Measurements from ENCODE around the gene MLN.

Gene MLN

DNA sequence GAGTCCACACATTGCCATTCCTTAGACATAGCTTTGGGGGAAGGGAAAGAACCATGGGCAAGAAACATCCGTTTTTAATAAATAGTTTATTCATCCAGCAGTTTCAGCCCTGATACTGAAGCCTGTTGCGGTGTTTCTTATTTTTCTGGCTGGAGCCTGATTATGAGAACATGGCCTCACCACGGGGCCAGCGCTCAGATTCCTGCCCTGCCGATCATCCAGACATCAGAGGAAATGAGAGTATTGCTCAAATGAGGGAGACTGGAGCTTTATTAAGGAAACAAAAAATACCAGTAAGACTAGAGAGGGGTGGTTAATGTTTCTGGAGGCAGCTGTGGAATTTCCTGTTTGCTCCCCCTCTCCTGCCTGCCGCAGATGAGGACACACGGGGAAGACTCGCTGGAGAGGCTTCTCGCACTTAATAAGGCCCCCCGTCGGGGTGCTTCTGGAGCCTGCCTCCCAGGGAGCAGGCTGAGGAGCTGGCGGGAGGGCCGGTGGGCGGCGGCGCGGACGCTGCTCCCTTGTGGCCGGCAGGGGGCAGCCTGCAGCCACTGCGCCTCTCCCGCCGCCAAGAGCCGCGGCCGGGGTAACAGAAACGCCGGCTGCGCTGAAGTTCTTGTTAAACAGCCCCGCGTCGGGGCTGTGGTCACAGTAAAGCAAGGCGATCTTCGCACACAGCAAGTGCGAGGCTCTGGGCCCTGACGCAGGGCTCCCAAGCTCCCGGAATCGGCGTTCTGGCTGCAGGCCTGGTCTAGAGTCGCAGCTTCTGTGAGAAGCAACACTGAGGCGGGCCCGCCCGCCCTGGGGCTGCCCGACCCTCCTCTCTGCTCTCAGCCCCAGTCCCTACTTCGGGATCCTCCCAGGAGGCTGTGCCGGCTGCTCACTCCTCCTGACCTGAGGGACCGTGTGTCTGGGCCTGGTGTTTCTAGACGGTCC is 32.4 kb downstream of the MLN start:
- Mint-ChIP-seq H3K27me3 (peaks cover 21% of the 10 kb centered on the region), H3K4me1 (ENCODE audit: low read depth) (peaks cover 14% of the 10 kb centered on the region), H3K4me3 (no peak overlapping the region), H3K9me3 (no peaks in the 10 kb centered on the region), H3K36me3 (ENCODE audit: low read depth) (peaks cover 48% of the 10 kb centered on the region), H3K27ac (no peak overlapping the region)
- intact Hi-C loops (cut with micrococcal nuclease) = no loop called here

DNA sequence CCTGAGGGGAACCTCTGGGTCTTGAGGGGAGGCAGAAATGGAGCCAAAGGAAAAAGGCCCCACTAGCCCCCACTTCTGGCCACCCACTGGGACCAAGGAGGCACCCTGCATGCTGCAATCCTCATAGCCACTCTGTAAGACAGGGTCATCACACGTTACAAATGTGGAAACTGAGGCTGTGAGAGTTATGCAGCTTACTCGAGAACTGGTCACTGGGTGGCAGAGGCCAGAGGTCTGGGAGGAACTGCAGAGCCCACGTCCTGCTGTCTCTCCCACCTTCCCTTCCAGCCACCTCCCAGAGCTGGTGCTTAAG is 33.0 kb downstream of the MLN start:
- intact Hi-C loops (cut with micrococcal nuclease) = no loop called here
- Mint-ChIP-seq H3K9me3 (no peaks in the 10 kb centered on the region), H3K36me3 (ENCODE audit: low read depth) (peaks cover 42% of the 10 kb centered on the region), H3K27ac (no peak overlapping the region), H3K4me1 (ENCODE audit: low read depth) (peaks cover 14% of the 10 kb centered on the region), H3K4me3 (no peak overlapping the region), H3K27me3 (peaks cover 23% of the 10 kb centered on the region)

DNA sequence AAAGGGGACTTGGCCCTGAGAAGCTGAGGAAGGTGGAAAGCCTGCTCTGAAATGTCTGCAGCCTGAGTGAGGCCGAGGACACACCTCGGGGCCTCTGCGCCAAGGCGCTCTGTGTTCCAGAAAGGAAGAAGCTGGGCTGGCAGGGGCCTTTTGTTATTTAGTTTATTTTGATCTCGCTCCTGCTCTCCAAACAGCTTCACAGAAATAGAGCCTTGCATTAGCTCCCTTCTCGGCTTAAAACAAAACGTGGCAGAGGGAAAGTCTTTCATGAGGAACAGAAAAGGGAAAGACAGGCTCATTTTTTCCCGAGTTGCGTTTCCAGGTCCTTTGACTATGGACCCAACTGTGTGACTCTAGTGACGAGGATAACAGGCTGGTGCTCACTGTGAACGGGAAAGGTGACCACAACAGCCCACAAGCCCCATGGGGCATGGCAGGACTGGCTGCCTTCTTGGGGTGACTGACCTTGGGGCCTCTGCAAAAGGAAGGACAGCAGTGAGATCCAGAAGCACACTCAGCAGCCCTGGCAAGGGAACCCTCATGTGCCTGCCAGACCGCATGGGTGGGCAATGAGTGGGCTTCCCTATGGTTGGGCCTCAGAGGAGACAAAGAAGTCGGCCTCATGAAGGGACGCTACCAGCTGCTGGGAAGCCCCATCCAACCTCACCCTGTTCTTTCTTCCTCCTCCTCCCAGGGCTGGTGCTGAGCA is 33.5 kb downstream of the MLN start:
- intact Hi-C loops (cut with micrococcal nuclease) = no loop called here
- no peak overlapping the region for H3K27ac Mint-ChIP-seq
- no peaks in the 10 kb centered on the region for H3K9me3 Mint-ChIP-seq
- H3K27me3 Mint-ChIP-seq = peaks cover 23% of the 10 kb centered on the region
- no peak overlapping the region for H3K4me3 Mint-ChIP-seq
- H3K36me3 Mint-ChIP-seq (ENCODE audit: low read depth) = peaks cover 37% of the 10 kb centered on the region
- H3K4me1 Mint-ChIP-seq (ENCODE audit: low read depth) = peaks cover 14% of the 10 kb centered on the region

DNA sequence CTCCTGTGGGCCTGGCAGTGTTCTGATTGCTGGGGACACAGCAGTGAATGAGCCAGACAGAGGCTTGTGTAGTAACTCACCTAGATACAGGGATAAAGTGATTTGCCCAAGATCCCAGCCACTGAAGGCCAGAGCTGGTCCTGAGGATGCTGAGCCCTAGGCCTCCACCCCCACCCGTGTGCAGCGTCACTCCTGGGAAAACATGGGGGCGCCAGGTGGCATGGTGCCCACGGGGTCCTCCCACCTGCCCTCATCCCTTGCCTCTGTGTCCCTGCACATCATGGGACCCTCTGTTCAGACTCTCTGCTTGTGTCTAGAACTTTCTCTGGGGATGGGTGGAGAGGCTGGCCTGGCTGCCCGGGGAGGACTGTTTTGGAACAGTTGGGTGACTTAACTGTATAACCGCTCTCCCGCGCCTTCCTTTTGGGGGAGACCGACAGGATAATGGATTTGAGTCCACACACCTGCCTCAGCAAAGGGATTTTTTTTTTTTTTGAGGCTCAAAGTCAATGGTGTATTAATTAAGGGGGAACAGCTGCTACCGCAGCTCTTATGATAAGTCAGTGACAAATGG is 34.5 kb downstream of the MLN start:
- Mint-ChIP-seq H3K4me1 (ENCODE audit: low read depth) (peaks cover 14% of the 10 kb centered on the region), H3K4me3 (no peak overlapping the region), H3K9me3 (no peaks in the 10 kb centered on the region), H3K36me3 (ENCODE audit: low read depth) (peaks cover 28% of the 10 kb centered on the region), H3K27ac (no peak overlapping the region), H3K27me3 (peaks cover 23% of the 10 kb centered on the region)
- intact Hi-C loops (cut with micrococcal nuclease) = loop anchor here (2.0 kb wide), 1 partner anchor 257 kb away; no protein-coding TSS in a partner anchor

DNA sequence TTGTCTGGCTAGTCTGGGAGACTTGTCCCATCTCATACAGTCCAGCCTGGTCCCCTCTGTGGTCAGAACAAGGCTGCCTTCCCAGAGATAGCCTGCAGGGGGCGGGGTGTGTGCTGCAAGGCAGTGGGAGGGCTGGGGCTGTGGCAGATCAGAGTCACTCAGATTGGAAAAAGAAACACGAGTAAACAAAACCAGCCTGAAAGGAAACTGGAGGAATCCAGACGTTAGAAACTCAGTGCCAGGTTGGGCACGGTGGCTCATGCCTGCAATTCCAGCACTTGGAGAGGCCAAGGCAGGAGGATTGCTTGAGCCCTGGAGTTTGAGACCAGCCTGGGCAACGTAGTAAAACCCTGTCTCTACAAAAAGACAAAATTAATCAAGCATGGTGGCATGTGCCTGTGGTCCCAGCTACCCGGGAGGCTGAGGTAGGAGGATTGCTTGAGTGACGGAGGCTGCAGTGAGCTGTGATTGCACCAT is 35.1 kb downstream of the MLN start:
- intact Hi-C loops (cut with micrococcal nuclease) = loop anchor here (1.0 to 2.0 kb wide), 2 partner anchors 258 to 386 kb away; no protein-coding TSS in a partner anchor
- no peak overlapping the region for H3K27ac Mint-ChIP-seq

DNA sequence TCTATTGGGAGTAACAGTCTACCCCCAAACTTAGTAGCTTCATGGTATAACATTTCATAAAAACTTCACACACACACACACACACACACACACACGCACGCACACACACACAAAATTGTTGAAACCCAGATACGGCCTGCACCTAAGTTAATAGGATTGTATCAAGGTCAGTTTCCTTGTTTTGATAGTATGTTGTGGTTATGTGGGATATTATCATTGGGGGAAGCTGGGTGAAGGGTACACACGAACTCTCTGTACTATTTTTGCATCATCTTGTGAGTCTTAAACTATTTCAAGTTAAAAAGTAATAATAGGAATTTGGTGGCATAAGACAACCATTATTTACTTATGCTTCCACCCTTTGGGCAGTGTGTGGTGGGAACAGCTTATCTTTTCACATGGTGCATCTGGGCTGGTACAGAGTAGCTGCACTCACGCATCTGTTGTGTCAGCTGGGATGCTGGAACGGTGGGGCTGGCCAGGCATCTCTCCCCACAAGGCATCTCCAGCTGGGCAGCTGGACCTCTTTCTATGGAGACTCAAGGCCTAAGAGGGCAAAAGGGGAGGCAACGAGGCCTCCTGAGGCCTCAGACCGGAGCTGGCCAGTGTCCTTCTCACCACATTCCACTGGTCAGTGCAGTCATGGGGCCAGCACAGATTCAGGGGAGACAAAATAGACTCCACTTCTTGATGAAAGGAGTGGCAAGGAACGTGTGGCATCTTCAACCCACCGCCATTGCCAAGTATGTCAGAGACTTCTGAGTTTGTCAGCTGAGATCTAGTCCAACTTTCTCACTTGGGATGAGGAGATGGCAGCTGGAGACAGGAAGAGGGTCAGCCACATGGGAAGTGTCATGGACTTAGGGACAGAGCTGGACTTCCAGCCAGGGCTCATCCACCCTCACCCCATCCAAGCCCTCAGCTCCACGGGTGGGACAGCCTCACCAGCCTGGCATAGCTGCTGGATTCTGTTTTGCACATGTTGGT is 36.6 kb downstream of the MLN start:
- no peaks in the 10 kb centered on the region for H3K9me3 Mint-ChIP-seq
- no peak overlapping the region for H3K27ac Mint-ChIP-seq
- intact Hi-C loops (cut with micrococcal nuclease) = no loop called here
- peaks cover 6% of the 10 kb centered on the region for H3K36me3 Mint-ChIP-seq (ENCODE audit: low read depth)
- H3K4me1 Mint-ChIP-seq (ENCODE audit: low read depth) = peaks cover 11% of the 10 kb centered on the region
- no peak overlapping the region for H3K4me3 Mint-ChIP-seq
- peaks cover 23% of the 10 kb centered on the region for H3K27me3 Mint-ChIP-seq

More for the DNA sequence above, 35.1 kb downstream of the MLN start:
- Mint-ChIP-seq H3K27me3 (peaks cover 23% of the 10 kb centered on the region), H3K9me3 (no peaks in the 10 kb centered on the region), H3K4me3 (no peak overlapping the region), H3K36me3 (ENCODE audit: low read depth) (peaks cover 21% of the 10 kb centered on the region), H3K4me1 (ENCODE audit: low read depth) (peaks cover 14% of the 10 kb centered on the region)

DNA sequence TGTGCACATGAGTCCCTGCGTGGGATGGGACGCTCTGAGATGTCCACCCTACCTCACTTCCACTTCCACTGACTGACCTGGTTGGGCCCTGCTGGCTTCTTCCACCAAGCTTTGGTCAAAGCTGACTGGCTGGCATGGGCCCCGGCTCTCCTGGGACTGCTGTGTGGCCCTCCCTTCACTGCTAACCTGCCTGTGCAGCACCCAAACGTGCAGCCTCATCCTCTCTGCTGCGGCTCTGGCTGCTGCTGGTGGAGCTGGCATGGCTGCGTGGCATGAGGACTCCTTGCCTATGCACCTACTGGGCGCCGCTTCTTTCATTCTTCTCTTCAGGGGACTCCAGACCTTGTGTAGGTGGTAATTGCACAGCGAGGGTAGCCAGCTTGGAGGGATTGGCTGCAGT is 38.4 kb downstream of the MLN start:
- Mint-ChIP-seq H3K36me3 (ENCODE audit: low read depth) (no peaks in the 10 kb centered on the region), H3K27me3 (peaks cover 18% of the 10 kb centered on the region), H3K27ac (no peak overlapping the region), H3K4me1 (ENCODE audit: low read depth) (no peaks in the 10 kb centered on the region), H3K9me3 (no peaks in the 10 kb centered on the region), H3K4me3 (no peak overlapping the region)
- intact Hi-C loops (cut with micrococcal nuclease) = no loop called here

DNA sequence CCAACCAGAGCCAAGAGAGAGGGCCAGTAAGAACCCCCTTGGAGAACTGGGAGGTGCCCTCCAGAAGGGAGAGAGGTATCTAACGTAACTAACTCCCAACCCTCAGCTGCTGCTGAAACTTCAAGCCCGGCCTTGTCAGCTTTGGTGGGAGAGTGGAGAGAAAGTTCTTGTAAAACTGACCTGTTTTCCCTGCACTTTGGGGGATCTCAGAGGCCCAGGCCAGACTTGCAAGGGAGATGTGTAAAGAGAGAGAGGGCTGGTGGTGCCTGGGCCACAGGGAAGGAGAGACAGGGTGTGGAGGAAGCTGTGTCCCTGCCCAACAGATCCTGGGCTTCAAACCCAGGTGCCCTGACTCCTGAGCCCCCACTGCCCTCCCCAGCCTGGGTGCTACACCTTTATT is 39.8 kb downstream of the MLN start:
- no peaks in the 10 kb centered on the region for H3K9me3 Mint-ChIP-seq
- H3K4me1 Mint-ChIP-seq (ENCODE audit: low read depth) = no peaks in the 10 kb centered on the region
- H3K36me3 Mint-ChIP-seq (ENCODE audit: low read depth) = no peaks in the 10 kb centered on the region
- intact Hi-C loops (cut with micrococcal nuclease) = loop anchor here (5.0 kb wide), 1 partner anchor 177 kb away; no protein-coding TSS in a partner anchor
- H3K27ac Mint-ChIP-seq = no peak overlapping the region
- H3K27me3 Mint-ChIP-seq = peaks cover 9% of the 10 kb centered on the region
- H3K4me3 Mint-ChIP-seq = no peak overlapping the region

DNA sequence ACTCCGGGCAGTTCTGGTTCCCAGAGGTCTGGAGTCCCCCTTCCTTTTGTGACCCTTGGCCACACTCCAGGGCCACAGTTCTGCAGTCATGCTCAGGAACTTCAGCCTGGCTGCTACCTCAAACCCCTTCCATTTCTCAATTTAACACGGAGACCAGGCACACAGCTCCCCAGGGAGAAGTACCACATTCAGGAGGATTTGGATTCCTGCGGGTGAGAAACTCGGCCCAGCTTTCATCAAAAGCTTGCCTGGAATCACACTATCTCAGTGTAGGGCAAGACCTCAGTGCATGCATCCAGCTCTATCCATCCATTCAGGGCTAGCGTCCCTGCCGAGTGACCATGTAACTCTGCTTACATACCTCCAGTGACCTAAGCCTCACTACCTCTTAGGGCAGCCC is 40.3 kb downstream of the MLN start:
- no peak overlapping the region for H3K27ac Mint-ChIP-seq
- no peaks in the 10 kb centered on the region for H3K4me1 Mint-ChIP-seq (ENCODE audit: low read depth)
- H3K36me3 Mint-ChIP-seq (ENCODE audit: low read depth) = no peaks in the 10 kb centered on the region
- intact Hi-C loops (cut with micrococcal nuclease) = loop anchor here (5.0 kb wide), 1 partner anchor 176 kb away; no protein-coding TSS in a partner anchor
- peaks cover 9% of the 10 kb centered on the region for H3K27me3 Mint-ChIP-seq
- no peak overlapping the region for H3K4me3 Mint-ChIP-seq
- H3K9me3 Mint-ChIP-seq = no peaks in the 10 kb centered on the region

DNA sequence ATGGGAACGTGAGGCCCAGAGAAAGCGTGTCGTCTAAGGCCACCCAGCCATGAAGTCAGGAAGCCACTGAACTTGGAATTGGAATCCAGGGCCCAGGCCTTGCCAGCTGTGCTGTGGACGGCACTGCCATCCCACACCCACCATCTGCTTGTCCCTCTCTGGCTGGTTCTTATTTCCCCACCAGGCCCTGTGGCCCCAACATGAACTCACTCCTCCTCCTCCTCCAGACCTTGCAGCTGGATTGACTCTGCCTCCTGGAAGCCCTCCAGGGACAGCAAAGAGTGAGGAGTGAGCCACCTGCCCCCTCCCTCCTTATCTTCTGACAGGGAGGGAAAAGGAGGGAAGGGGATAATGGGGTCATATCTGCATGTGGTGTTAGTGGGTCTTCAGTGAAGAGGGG is 41.1 kb downstream of the MLN start:
- no peak overlapping the region for H3K4me3 Mint-ChIP-seq
- intact Hi-C loops (cut with micrococcal nuclease) = loop anchor here (5.0 kb wide), 1 partner anchor 175 kb away; no protein-coding TSS in a partner anchor

DNA sequence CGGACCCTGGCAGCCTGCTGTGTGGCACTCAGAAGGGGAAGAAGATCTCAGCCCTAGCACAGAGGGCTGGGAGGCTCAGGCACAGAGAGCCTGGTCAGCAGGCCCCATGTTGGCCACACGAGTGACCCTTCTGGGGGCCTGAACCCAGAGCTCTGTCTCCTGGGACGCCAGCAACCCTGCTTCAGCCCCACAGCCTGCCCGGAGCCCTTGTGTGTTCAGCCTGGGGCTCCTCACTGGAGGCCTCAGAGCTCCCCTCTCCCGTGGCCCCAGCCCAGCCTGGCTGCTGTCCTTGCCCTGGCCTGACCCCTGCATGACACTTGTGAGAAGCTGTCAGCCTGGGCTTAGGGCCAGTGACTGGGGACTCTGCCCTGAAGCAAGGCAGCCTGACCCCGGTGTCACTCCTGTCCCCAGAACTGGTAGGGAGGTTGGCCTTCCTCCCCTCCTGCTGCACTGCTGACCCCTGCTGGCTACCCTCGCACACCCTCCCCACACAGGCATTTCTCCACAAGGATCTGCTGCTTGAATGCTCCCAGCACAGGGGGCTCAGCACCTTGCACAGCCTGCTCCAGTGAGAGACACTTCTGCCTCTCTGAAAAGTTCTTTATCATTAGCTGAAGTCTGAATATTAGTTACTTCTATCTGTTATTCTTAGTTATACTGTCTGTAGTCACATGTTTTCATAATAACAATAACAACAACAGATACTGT is 41.7 kb downstream of the MLN start:
- intact Hi-C loops (cut with micrococcal nuclease) = loop anchor here (5.0 kb wide), 1 partner anchor 175 kb away; no protein-coding TSS in a partner anchor

More for the DNA sequence above, 41.1 kb downstream of the MLN start:
- H3K27me3 Mint-ChIP-seq = peaks cover 7% of the 10 kb centered on the region
- H3K27ac Mint-ChIP-seq = no peak overlapping the region
- no peaks in the 10 kb centered on the region for H3K36me3 Mint-ChIP-seq (ENCODE audit: low read depth)
- no peaks in the 10 kb centered on the region for H3K4me1 Mint-ChIP-seq (ENCODE audit: low read depth)
- no peaks in the 10 kb centered on the region for H3K9me3 Mint-ChIP-seq

DNA sequence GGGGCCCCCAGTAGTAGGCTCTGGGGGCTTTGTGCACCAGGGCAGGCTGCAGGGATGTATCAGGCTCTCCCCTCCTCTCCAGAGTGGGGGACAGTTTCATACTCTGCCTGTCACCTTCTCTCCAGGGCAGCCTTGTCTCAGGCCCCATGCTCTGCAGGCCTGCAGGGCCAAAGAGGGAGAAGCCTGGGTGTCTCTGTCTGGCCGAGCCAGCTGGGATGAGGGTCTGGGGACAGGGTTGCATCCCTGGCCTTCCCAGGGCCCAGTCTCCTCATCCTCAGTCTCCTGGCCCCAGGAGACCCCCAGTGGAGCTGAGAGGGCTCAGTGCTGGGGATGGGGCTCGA is 42.3 kb downstream of the MLN start:
- Mint-ChIP-seq H3K4me3 (no peak overlapping the region), H3K4me1 (ENCODE audit: low read depth) (no peaks in the 10 kb centered on the region), H3K27me3 (peaks cover 4% of the 10 kb centered on the region), H3K27ac (no peak overlapping the region), H3K9me3 (no peaks in the 10 kb centered on the region), H3K36me3 (ENCODE audit: low read depth) (no peaks in the 10 kb centered on the region)
- intact Hi-C loops (cut with micrococcal nuclease) = loop anchor here (5.0 kb wide), 1 partner anchor 174 kb away; no protein-coding TSS in a partner anchor

More for the DNA sequence above, 41.7 kb downstream of the MLN start:
- Mint-ChIP-seq H3K4me3 (no peak overlapping the region), H3K4me1 (ENCODE audit: low read depth) (no peaks in the 10 kb centered on the region), H3K27ac (no peak overlapping the region), H3K9me3 (no peaks in the 10 kb centered on the region), H3K27me3 (peaks cover 5% of the 10 kb centered on the region), H3K36me3 (ENCODE audit: low read depth) (no peaks in the 10 kb centered on the region)

All from dendritic cell treated with granulocyte-macrophage colony-stimulating factor and Interleukin-4, amounts not matched to agents 40 ng/mL and 50 ng/mL, for 4 days (primary cell).